HepG2 (cell line): ENCODE data around the gene ZBTB45. TPM values are rescaled to one million over a fixed set of nuclear protein-coding genes. Genes with fewer than 3 reads are reported as not detected.

Experiments used
- AKAP8 ChIP-seq: sonication (generic); formaldehyde crosslinking; IDR thresholded peaks from 2 replicates; pipeline ENCODE4 v1.5.1; 2020; ENCODE audit warnings: mild to moderate bottlenecking, missing genetic modification reagents
- ELF4 ChIP-seq: sonication (generic); formaldehyde crosslinking; IDR thresholded peaks from 2 replicates; pipeline ENCODE4 v1.5.0; 2020; ENCODE audit warnings: missing genetic modification reagents, mild to moderate bottlenecking, moderate library complexity, borderline replicate concordance
- EP300 ChIP-seq, 3 experiments: sonication (generic) in 1 of 3; formaldehyde crosslinking in 1 of 3; IDR thresholded peaks; 2 replicates each; pipeline versions ENCODE4 v1.5.1 to v1.6.1; 2011 to 2020; ENCODE audit warnings: low read depth in 2 of 3, low read length in 2 of 3, borderline replicate concordance in 1 of 3, improper control_type of control experiment in 1 of 3, mild to moderate bottlenecking in 1 of 3, missing genetic modification reagents in 1 of 3, moderate library complexity in 1 of 3
- FOXO1 ChIP-seq: sonication (generic); formaldehyde crosslinking; IDR thresholded peaks from 2 replicates; pipeline ENCODE4 v1.4.0; 2020; ENCODE audit warnings: missing genetic modification reagents
- IKZF4 ChIP-seq: sonication (generic); formaldehyde crosslinking; IDR thresholded peaks from 2 replicates; pipeline ENCODE4 v1.5.1; 2020; ENCODE audit warnings: borderline replicate concordance, mild to moderate bottlenecking, low read depth, missing genetic modification reagents; ENCODE audit errors: not compliant biosample characterization
- IRF9 ChIP-seq: sonication (generic); formaldehyde crosslinking; IDR thresholded peaks from 2 replicates; pipeline ENCODE4 v1.8.0; 2022; ENCODE audit warnings: missing genetic modification reagents, mild to moderate bottlenecking, borderline replicate concordance
- MAZ ChIP-seq, 2 experiments: sonication (generic) in 1 of 2; formaldehyde crosslinking in 1 of 2; IDR thresholded peaks; 2 replicates each; pipeline versions ENCODE4 v1.5.0 to v1.6.1; 2012 to 2020; ENCODE audit warnings: low read depth in 2 of 2, mild to moderate bottlenecking in 2 of 2, borderline replicate concordance in 1 of 2, improper control_type of control experiment in 1 of 2, low read length in 1 of 2, missing genetic modification reagents in 1 of 2, moderate library complexity in 1 of 2
- MTF2 ChIP-seq: sonication (generic); formaldehyde crosslinking; IDR thresholded peaks from 2 replicates; pipeline ENCODE4 v1.5.0; 2020; ENCODE audit warnings: missing genetic modification reagents, borderline replicate concordance
- NFIC ChIP-seq: IDR thresholded peaks from 2 replicates; pipeline ENCODE4 v1.6.1; 2012; ENCODE audit warnings: mild to moderate bottlenecking, low read length, inconsistent platforms
- NONO ChIP-seq, 2 experiments: fragments of 450-650 bp in 1 of 2; sonication (generic) in 1 of 2; formaldehyde crosslinking in 1 of 2; IDR thresholded peaks in 1 of 2; conservative IDR thresholded peaks in 1 of 2; 2 replicates each; pipeline versions ENCODE4 v1.6.1 to v1.8.0; 2017 to 2022; ENCODE audit warnings: mild to moderate bottlenecking in 1 of 2, missing genetic modification reagents in 1 of 2, moderate library complexity in 1 of 2
- PRDM4 ChIP-seq: sonication (generic); formaldehyde crosslinking; IDR thresholded peaks from 2 replicates; pipeline ENCODE4 v1.9.0; 2021; ENCODE audit warnings: missing genetic modification reagents, borderline replicate concordance
- SAFB2 ChIP-seq: sonication (generic); formaldehyde crosslinking; IDR thresholded peaks from 2 replicates; pipeline ENCODE4 v1.5.1; 2020; ENCODE audit warnings: missing genetic modification reagents, low read depth, mild to moderate bottlenecking, borderline replicate concordance
- SNAPC5 ChIP-seq: sonication (generic); formaldehyde crosslinking; IDR thresholded peaks from 2 replicates; pipeline ENCODE4 v1.8.1; 2023; ENCODE audit warnings: mild to moderate bottlenecking, missing genetic modification reagents, borderline replicate concordance
- ZNF142 ChIP-seq: sonication (generic); formaldehyde crosslinking; IDR thresholded peaks from 2 replicates; pipeline ENCODE4 v1.4.0; 2020; ENCODE audit warnings: missing genetic modification reagents
- ZNF337 ChIP-seq: sonication (generic); formaldehyde crosslinking; IDR thresholded peaks from 2 replicates; pipeline ENCODE4 v1.5.1; 2020; ENCODE audit warnings: missing genetic modification reagents, low read depth, mild to moderate bottlenecking, borderline replicate concordance
- ZNF564 ChIP-seq: sonication (generic); formaldehyde crosslinking; IDR thresholded peaks from 2 replicates; pipeline ENCODE4 v1.8.1; 2023; ENCODE audit warnings: mild to moderate bottlenecking, missing genetic modification reagents
- polyA plus RNA-seq, 8 experiments: library from polyadenylated mRNA; depleted of rRNA in 3 of 8; stranded (reverse) in 7 of 8; unstranded in 1 of 8; fragments of >200 nt; fragmentation: Illumina TruSeq in 4 of 8; extraction: Trizol in 4 of 8; gene quantifications; 2 replicates each; pipeline versions ENCODE4 v1.2.1 to v1.2.3, GENCODE V29; 2011 to 2016; ENCODE audit warnings: low read depth in 4 of 8, missing spikeins in 1 of 8, mixed read lengths in 1 of 8; ENCODE audit not compliant: insufficient read depth in 1 of 8
- total RNA-seq, 5 experiments: library from RNA; depleted of rRNA; stranded (reverse); fragments of >200 nt; fragmentation: Illumina TruSeq; extraction: Trizol; gene quantifications; 2 replicates each; pipeline ENCODE4 v1.2.3, GENCODE V29; 2016; ENCODE audit warnings: low read depth in 1 of 5

Gene ZBTB45
- total and polyA plus RNA-seq, 2 of the 13 experiments (the other 11 are each of a cell fraction or from before 2014, with no cell fraction given) = 3.0 to 3.7 TPM

- TF ChIP-seq ZNF142 (CRISPR knock-in tag) = peak; percentile 85; the same call in 1 of the 2 replicates
- TF ChIP-seq NONO (IDR thresholded peaks at IDR 0.05) = no peak
- peak; percentile 71 for TF ChIP-seq NONO (CRISPR knock-in tag; conservative IDR thresholded peaks at IDR 0.05)
- 0 out of 2 replicates have a peak, but pooled peaks have one; percentile 24 for TF ChIP-seq IRF9 (CRISPR knock-in tag)
- peak; percentile 72; the same call in 1 of the 2 replicates for TF ChIP-seq ELF4 (CRISPR knock-in tag)
- TF ChIP-seq SAFB2 = 0 out of 2 replicates have a peak, but pooled peaks have one; percentile 34
- no peak for TF ChIP-seq MTF2
- TF ChIP-seq SNAPC5 = no peak
- peak; percentile 100 for TF ChIP-seq AKAP8 (CRISPR knock-in tag)
- TF ChIP-seq FOXO1 (CRISPR knock-in tag) = no peak
- TF ChIP-seq ZNF564 (CRISPR knock-in tag) = no peak
- TF ChIP-seq EP300 (IDR thresholded peaks at IDR 0.05; ENCODE audit: low read depth in 2 of 2, low read length in 2 of 2) = no peak
- no peak for TF ChIP-seq EP300 (CRISPR knock-in tag; IDR thresholded peaks at IDR 0.05; ENCODE audit: borderline replicate concordance)
- TF ChIP-seq MAZ (IDR thresholded peaks at IDR 0.05; ENCODE audit: borderline replicate concordance, low read depth, low read length) = peak; percentile 43; the same call in 1 of the 2 replicates
- peak; percentile 63; the same call in 1 of the 2 replicates for TF ChIP-seq MAZ (CRISPR knock-in tag; IDR thresholded peaks at IDR 0.05; ENCODE audit: low read depth)
- TF ChIP-seq PRDM4 (CRISPR knock-in tag) = no peak
- peak; percentile 58 for TF ChIP-seq IKZF4 (CRISPR knock-in tag)
- no peak for TF ChIP-seq NFIC
- no peak for TF ChIP-seq ZNF337 (CRISPR knock-in tag)
These were observed 35.1 kb upstream of the ZBTB45 start, which contains the start of gene CHMP2A (continued) for GRCh38 chr19:58554494-58555368.
